ENCODE data around the gene CEP85.

The CEP85 gene

GRCh38 chr1:26327956-26328362 lies 94.0 kb downstream of the CEP85 start:
- Histone ChIP-seq H3K4me2 (ENCODE audit: low read depth, low read length, poor library complexity, severe bottlenecking) (no peak overlapping the region), H3F3A (ENCODE audit: low read depth) (no peaks in the 10 kb centered on the region), H3K27me3 (ENCODE audit: insufficient read depth, low read length, poor library complexity, severe bottlenecking) (no peaks in the 10 kb centered on the region), H3K4me3 (ENCODE audit: low read length, poor library complexity, severe bottlenecking) (no peak overlapping the region), H3K4me1 (ENCODE audit: insufficient read depth, low read length, poor library complexity, severe bottlenecking) (no peaks in the 10 kb centered on the region), H3K9ac (ENCODE audit: low read depth, low read length, poor library complexity, severe bottlenecking) (no peak overlapping the region), H3K79me2 (ENCODE audit: insufficient read depth, low read length) (no peaks in the 10 kb centered on the region), H3K36me3 (ENCODE audit: insufficient read depth, low read length) (no peaks in the 10 kb centered on the region), H2AFZ (ENCODE audit: low read length) (no peak overlapping the region), H3K9me3 (ENCODE audit: insufficient read depth, low read depth, low read length) (no peaks in the 10 kb centered on the region), H3K9me2 (replicated peaks; ENCODE audit: low read depth, low read length) (no peaks in the 10 kb centered on the region), H4K20me1 (ENCODE audit: insufficient read depth, low read length, poor library complexity, severe bottlenecking) (no peaks in the 10 kb centered on the region)
- TF ChIP-seq EZH2phosphoT487 (IDR thresholded peaks at IDR 0.05; ENCODE audit: borderline replicate concordance), result no peak
- no peak for TF ChIP-seq CTCF (conservative IDR thresholded peaks at IDR 0.05; ENCODE audit: low read length)

Measured in Loucy (cell line).